GM18519 (cell line): Measurements from ENCODE around the gene STN1.

Source experiments
- ATAC-seq: cut with Tn5 transposase; IDR thresholded peaks from one replicate; pipeline ENCODE4 v1.9.1; 2021; ENCODE audit warnings: mild to moderate bottlenecking, moderate library complexity; ENCODE audit not compliant: unreplicated experiment, low FRiP score

The STN1 gene

DNA sequence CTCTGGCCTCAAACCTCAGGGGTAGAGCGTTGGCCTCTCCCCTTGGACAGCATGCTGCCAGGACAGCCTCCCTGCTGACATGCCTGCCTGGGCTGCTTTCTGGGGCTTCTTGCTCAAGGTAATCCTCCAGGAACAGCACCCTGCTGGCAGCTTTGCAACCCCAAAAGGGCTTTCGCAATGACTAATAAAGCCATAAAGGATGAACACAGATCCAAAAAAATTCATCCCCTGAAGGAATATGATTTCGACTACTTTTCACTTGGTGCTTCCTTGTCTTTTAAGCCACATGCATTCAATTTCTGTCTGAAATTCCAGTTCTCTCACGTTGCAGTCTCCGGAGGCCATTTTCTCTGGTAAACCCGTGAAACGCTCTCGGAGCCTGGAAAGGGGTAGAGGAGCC lies 47.5 kb downstream of the STN1 start:
- no peak for ATAC-seq

DNA sequence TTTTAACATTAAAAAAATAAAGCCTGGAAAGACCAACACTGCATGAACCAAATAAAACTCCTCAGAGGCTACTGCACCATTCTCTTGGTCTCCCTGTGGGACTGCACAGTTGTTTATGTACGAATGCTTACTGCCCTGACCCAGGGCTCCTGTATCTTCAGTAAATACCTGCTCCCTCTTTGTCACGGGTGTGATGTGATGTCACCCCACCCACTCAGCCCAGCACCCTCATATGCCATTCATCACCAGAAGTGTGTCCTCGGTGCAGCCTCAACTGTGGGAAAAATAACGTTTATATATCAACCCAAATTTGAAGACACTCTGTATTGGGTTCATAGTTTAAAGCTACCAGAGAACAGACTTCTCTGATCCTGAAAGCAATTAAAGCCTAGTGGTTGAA lies 48.6 kb downstream of the STN1 start:
- ATAC-seq: no peak

DNA sequence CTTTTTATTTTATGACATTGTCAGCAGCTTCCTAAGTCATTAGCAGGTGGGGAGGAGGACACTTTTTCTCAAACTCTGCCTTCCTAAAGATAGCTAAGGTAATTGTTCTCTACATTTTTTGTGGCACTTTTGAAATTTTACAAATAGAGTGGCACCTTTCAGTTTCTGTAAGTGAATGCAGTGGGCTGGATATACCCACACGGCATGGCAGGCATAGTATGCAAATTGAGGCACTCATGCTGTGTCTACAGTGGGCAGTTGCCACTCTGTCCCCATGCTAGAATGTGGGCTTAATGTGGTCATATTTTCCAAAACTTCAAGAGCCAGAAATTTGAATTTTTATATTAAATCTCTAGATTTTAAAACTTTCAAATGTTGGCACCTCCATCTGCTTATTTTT lies 49.8 kb downstream of the STN1 start:
- no peak for ATAC-seq

DNA sequence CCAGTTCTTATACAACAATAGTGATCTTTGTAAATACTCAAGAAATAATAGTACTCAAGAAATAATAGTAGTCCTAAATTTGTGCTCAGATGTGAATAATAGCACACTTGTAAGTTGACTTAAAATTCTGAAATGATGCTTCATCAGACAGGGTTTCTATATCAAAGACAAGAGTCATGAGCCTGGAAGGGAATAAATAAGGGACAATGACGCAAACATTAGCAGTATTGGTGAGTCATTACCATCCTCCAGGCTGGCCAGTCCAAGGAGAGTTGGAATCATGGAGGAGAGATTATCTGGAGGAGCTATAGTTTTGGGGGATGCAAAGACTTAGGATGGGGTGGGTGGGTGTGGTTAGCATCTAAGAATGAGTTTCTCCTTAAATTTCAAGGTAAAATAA lies 56.5 kb downstream of the STN1 start:
- ATAC-seq: no peak

DNA sequence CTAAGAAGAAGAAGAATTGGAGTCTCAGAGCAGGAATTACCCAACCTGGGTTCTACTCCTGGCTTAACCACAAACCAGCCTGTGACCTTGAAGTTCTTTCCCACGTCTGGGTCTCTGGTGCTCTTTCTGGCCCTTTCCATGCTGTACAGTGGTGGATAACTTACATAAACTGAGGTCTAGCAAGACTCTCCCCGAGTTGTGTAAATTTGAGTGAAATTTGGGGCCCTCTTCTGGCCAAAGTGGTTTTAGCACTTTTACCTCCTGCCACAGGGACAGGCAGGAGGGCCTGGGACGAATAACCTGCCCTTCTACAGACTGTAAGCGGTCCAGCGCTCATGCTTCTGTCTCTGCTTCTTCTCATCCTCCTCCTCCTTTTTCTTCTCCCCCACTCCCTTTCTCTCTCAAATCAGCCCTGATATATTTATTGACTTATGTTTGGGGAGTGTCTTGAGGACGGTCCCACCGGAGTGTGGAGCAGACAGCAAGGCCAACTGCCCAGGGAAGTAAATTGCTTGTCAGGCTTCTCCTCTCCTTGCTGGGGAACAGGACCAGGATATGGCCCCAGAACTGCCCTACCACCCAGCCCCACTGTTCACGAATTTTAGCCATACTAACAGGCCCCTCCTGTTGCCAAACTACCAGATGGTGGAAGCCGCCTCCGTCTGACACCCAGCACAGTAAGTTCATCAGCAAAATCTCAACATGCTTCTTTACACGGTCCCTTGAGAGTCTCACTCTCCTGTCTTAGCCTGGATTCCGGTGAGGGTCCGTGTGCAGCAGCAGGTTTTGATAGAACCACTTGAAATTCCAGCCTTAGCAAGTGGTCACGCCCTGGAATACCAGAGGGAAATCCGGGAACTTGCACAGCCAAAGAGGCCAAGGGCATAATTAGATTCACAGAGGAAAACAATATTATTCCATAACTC lies 58.6 kb downstream of the STN1 start:
- no peak for ATAC-seq

DNA sequence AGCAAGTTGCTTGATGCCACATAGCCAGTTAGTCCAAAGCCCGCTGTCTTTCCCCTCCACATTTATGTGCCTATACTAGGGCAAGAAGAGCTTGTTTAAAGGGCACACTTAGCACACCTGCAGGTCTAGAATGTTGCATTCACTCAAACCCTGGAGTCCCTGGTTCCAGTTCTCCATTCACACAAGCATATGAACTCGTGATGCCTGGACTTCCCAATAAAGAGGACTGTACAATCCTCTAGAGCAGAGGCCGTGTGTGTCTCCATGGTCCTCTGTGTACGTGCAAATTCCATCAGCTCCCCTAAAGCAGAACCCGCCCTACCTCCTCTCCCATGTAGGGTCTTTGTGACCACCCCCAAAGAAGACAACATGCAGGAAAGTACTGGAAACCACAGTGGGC lies 59.6 kb downstream of the STN1 start:
- no peak for ATAC-seq

DNA sequence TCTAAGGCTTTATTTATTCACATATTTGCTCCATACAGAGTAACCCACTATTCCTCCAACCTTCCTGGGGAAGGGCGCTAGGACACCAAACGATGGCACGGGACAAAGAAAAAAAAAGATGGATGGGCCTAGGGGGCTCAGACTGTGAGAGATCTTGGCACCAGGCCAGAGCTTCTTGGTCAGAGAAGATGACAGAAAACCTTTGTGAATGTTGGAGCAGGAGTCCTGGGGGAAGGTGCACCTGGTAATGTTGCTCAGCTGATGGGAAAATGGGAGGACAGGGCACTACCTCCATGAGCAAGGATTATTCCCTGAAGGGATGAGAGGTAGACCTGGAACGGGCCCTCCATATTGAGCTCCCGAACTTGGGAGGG lies 61.2 kb downstream of the STN1 start:
- no peak for ATAC-seq

DNA sequence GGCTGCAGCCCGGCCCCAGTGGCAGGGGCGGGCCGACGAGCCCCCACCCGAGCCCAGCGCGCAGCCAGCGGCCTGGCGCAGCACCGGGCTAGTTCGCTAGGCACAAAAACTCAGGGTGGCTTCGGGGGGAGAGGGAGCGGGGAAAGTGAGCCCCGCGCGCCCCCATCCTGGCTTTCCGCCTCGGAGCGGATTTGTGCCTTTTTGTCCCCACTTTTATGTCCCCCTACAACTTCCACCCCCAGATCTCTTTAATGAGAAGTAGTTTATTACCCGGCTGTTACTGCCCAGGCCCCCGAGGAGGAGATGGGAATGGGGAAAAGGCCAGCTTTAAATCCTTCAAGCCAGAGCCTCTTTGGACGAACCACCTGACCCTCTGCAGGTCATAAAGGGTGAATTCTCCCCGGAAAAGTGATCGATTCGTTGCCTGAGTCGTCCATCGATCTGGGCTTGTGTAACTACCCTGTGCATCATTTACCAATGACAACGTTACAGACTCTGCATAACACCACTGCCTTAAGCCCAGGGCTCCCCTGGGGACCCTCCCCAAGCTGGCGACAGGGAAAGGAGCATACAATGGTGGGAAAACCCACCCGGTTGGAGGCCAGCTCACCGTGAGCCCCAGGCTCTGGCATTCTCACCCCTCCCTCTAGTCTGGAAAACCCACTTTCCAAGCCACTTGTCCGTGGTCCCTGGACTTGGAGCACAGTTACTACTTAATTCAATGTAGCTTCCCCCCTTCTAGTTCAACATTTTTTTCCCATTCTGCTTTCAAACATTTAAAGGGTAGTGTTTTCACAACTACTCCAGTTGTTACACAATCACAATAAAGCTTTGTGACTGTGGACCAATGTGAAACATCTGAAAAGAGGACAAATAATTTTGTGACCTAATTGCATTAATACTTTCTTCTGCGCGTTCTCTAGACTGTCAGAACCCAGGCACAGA lies 61.9 kb downstream of the STN1 start:
- ATAC-seq: no peak

DNA sequence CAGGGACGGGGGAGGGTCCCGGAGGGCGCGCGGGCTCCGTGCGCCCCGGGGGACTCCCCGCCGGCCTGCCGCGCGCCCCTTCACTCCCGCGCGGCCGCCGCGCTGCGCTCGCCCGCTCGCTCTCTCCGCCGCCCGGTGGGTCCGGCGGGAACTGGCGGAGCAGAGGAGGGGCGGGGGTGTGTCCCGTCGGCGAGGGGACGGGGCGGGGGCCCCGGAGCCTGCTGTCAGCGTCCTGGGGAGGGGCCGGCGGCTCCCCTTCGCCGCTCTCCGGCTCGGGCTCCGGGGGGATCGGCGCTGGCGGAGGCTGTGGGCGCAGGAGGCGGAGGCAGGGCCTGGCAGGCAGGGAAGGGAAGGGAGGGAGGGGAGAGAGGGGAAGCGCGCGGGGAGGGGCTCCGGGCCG lies 62.6 kb downstream of the STN1 start, which contains the start of gene SH3PXD2A:
Gene SH3PXD2A, minus strand, starts transcription at position 153 of the 400 bp plus-strand sequence. CDS start 310 bp downstream, outside the sequence.
- no peak for ATAC-seq

DNA sequence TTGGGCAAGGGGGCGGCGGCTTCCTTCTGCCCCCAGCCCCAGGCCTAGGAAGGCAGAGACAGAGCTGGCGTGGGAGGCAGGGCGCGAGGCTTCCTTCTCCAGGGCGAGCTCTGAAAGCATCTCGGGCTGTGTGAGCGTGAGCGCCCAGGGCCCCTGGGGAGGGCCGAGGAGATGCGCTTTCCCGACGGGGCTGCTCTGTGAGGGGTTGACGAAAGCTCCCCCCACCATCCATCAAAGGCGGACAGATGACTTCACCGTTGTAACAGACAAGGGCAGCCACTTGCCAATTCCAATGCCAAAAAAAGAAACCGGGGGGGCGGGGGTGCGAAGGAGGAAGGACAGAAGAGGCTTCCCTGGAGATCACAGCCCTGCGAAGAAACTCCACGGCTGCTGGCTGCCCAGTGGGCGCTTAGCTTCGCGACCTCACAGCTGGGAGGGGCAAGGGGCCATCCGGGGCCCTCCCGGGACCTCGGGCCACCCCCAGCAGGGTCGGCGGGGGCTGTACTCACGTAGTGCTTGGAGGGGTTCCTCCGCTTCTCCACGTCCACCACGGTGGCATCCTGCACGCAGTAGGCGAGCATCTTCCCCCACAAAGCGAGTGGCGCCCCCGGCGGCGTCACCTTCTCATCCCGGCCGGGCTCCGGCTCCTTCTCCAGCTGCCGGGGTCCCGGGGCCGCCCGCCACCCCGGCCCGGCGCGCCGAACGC lies 63.1 kb downstream of the STN1 start:
- no peak for ATAC-seq

DNA sequence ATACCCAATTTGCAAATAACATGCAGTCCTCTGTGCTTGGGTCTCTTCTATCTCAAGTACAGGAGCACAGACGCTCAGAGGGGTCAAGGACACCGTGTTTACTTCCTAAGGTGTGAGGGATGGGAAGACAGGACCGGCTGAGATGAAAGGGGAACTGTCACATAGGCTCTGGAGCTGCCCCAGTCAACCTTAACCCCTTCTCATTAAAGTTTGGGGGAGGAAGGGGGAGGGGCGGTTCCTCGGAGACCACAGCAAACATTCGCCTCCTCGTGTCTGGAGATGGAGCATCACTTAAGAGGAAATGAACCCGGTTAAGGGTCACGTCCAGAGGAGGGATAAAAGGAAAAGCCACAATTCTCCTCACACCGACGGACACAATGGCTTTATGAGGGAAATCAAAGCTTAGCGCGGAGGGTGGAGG lies 63.7 kb downstream of the STN1 start:
- ATAC-seq: no peak

DNA sequence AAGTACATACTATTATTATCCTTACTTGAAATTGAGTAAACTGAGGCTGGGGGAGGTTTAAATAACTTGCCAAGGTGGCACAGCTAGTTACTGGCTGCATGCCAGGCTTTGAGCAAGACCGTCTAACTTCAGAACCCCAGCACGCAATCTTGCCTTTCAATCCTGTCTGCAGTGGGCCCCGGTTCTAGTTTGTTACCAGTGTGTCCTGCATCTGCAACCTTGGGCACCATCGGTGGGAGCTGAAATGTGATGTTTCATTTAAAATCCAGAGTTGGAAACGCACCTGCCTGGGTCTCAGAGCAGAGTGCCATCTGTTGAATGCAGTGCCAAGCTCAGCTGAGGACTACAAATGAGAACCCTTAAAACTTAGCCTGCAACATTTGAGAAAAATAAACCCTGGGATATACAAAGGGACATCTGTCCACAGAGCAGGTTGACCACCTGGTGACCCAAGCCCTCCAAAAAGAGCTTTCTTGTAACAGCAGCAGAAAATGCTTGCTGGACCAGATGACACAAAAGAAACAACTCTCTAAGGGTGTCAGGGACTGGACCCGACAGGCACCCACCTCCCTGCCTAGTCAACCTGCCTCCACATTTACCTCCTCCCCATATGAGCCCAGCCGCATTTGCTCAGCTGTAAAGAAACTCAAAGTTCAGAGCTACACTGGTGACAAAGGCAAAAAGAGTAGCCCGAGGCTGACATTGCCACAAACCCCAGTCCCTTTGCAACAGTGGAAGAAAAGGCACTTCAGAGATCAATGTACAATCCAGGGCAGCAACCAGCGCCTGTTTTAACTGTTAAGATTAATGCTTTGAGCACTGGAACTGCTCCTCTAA lies 64.3 kb downstream of the STN1 start:
- no peak for ATAC-seq

DNA sequence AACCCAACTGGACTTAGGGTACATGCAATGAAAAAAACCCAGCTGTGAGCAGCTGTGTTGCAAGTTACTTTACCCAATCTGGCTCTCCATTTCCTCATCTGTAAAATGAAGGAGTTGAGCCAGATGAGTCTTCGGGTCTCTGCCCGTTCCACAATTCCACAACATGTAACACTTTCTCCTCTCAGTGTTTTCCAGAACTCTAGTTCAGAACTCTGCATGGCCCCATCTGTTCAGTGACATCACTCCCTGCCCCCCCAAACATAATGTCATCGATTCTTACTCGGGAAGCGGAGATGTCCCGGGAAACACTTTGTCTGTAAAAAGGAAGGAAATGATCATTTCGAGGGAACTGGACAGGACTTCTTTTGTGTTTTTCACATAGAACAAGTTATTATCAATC lies 65.1 kb downstream of the STN1 start:
- ATAC-seq: no peak

DNA sequence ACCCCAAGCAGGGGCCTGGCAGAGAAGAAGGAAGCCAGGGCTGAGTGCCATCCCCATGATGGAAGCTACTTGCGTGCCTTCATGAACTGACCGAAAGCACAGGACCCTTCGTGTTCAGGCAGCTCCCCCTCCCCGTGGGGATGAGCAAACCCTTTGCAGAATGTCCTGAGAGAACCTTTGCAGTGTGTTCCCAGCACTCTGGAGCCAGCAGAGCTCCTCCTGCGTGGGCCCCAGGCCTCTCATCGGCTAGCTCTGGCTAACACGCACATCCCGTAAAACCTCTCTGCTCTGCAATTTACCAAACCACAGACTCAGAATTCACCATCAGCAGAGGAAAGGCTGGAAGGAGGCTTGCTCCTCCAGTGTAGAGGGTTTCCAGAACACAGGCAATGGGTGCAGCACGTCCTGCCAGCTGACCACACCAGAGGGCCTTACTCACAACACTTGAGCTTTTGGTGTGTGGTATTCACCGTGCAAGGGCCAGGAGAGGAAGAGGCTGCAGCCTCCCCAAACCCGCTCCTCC lies 65.7 kb downstream of the STN1 start:
- ATAC-seq: no peak

DNA sequence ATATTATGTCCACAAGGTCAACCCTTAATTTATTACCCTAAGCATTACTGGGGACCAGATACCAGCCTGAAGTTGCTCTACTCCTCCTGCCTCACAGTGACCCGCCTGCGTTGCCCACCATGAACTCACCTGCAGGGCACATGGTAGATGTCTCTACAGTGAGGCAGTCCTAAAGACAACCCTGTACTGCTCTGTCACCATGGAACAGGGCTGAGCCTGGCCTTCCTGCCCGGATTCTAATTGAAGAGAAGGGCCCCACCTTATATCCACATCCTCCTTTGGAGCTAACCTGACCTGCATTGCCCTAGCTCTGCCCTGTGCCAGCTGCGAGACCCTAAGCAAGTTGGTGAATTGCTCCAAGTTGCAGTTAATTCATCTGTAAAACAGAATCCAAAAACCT lies 66.7 kb downstream of the STN1 start:
- ATAC-seq: no peak

DNA sequence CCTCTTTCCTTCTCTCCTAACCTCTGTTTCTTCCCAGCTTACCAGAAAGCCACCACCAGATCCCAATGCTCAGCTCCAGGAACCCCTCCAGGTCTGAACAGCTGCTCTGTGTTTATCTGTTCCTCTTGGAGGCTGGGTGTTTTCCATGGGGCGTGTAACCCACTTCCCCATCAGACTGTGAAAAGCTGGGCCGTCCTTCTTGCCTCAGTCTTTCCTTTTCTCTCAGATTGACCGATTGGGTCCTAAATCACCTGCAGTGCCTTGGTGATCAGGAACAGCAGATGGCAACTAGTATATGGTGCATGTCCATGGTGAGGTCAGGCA lies 67.5 kb downstream of the STN1 start:
- ATAC-seq: no peak

DNA sequence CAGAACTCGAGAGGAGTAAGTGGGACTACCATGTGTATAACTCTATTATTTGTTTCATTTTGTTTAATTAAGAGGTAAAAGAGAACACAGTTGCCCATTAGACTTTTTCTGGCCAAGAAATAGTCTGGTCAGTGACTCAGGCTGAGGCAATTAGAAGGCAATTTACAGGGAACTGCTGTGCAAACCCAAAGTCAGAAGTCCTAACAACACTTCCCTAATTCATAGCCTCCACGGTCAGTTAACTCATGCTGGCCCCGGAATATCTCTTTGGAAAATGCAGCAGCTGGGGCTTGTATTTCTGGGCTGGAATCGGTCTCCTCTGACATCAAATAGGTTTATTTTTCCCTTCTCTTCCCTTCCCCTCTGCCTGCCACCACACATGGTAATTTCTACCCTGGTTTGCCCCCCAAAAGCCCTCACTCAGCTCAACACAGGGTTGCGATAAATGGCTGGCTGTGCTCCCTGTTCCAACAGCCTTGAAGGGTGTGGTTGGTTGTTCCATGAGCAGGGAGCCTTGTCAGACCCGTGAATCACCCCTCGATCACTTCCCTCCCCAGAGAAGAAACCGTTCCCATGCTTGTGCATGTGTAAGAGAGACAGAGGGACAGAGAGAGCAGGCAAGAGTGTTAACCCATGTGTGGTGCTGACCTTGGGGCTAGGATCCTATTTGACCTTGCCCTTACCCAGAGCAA lies 68.0 kb downstream of the STN1 start:
- no peak for ATAC-seq

DNA sequence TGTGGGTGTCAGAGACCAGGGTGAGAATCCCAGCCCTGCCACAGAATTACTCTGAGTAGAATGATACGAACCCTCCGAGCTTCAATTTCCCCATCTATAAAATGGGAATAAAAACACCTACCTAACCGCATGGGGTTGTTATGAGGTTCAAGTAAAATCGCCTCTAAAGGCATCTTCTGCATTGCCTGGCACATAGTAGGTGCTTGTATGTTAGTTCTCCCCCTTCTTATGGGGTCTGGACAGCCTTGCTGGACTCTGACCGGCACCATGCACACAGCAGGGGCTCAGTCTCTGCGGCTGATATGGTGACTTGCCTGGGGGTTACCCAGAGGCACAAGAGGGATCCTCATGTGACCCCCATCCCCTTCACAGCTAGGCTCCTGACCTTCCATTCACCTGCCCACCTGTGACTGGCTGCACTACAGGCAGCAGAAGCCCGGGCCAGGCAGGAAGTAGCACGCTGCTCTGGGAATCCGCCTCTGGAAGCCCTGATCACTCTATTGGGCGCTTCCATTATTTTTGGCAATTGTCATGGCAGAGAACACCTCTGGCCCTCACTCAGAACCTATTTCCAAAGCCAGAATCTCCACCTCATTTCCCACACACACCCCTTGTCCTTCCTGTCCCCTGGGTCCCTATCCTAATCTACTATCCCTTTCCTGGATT lies 68.6 kb downstream of the STN1 start:
- ATAC-seq: no peak
